ENCODE data around the gene C7orf33. TPM values are rescaled to one million over a fixed set of nuclear protein-coding genes. Genes with fewer than 3 reads are reported as not detected.

C7orf33 gene, protein sequence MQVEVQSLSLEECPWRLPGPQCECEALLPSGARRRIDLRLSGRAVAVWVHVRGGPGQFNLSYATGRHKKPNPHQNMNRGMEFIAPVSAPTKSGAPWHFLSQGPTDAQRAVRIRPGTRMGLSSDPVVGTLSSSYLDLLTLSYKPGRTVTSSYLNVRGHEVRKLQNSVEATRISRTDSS
- not detected for polyA plus RNA-seq
- long read RNA-seq, donor 1: 0 reads
- long read RNA-seq, donor 2: 0 reads
- long read RNA-seq, donor 3: 0 reads
- long read RNA-seq, donor 4: 0 reads
- long read RNA-seq, donor 5: 0 reads
- long read RNA-seq, donor 6: 0 reads
- long read RNA-seq, donor 7: 0 reads
- long read RNA-seq, donor 8: 0 reads
- long read RNA-seq, donor 9: 0 reads
- long read RNA-seq, donor 10: 0 reads

- Histone ChIP-seq H3K4me1 (ENCODE audit: control insufficient read depth in 3 of 3, insufficient read depth in 2 of 3, low read depth in 1 of 3, low read length in 2 of 3) (no peaks in the 10 kb centered on the region), H3K9me3 (ENCODE audit: control insufficient read depth in 2 of 2, insufficient read depth in 1 of 2, low read depth in 1 of 2, low read length in 1 of 2) (no peaks in the 10 kb centered on the region), H3K4me3 (ENCODE audit: low read depth in 1 of 3, low read length in 3 of 3) (no peak within 1 kb of the TSS), H3K27ac (ENCODE audit: low read depth in 1 of 3, low read length in 2 of 3) (no peak within 1 kb of the TSS), H3K36me3 (ENCODE audit: control insufficient read depth in 3 of 3, insufficient read depth in 2 of 3, low read depth in 1 of 3, low read length in 3 of 3) (no peaks in the 10 kb centered on the region), H3K27me3 (ENCODE audit: control insufficient read depth in 3 of 3, insufficient read depth in 3 of 3, low read length in 3 of 3) (no peaks in the 10 kb centered on the region)
- DNase-seq (no peak), FAIRE-seq (no peak)
- WGBS, 3 donors: 80 to 84% (median 82%) methylated on average over 10 of the region's 10 CpGs
These were observed at the start of gene C7orf33 for GRCh38 chr7:148590471-148590870. Gene C7orf33, plus strand, starts transcription at chr7:148590766. Its CDS starts 160 bp downstream, at chr7:148590926.

- WGBS, 3 donors: 78 to 83% (median 80%) methylated on average over 6 of the region's 6 CpGs
- Histone ChIP-seq H3K27me3 (ENCODE audit: control insufficient read depth in 3 of 3, insufficient read depth in 3 of 3, low read length in 3 of 3) (no peaks in the 10 kb centered on the region), H3K36me3 (ENCODE audit: control insufficient read depth in 3 of 3, insufficient read depth in 2 of 3, low read depth in 1 of 3, low read length in 3 of 3) (no peaks in the 10 kb centered on the region), H3K4me1 (ENCODE audit: control insufficient read depth in 3 of 3, insufficient read depth in 2 of 3, low read depth in 1 of 3, low read length in 2 of 3) (no peaks in the 10 kb centered on the region), H3K9me3 (ENCODE audit: control insufficient read depth in 2 of 2, insufficient read depth in 1 of 2, low read depth in 1 of 2, low read length in 1 of 2) (no peaks in the 10 kb centered on the region), H3K27ac (ENCODE audit: low read depth in 1 of 3, low read length in 2 of 3) (no peak overlapping the region), H3K4me3 (ENCODE audit: low read depth in 1 of 3, low read length in 3 of 3) (no peak overlapping the region)
- no peak for FAIRE-seq
- no peak for DNase-seq
These were observed 48.6 kb upstream of the C7orf33 start for GRCh38 chr7:148541891-148542504.

DNA sequence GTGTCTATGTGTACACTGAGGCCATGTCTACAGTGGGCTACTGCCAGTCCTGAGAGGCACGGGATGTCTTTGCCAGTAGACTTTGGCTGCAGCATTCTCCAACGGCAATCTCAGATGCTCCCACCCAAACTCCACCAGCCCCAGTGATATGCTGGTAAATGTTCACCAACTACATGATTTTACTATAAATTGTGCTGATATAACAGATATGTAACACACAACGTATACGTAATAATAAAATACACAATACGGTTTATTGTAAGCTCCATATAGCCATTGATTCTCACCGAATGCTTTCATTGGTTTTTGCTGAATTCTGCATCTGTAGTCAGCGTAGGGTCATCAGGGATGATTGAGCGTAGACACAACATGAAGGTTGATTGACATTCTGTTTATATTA, 47.3 kb upstream of the C7orf33 start:
- no peaks in the 10 kb centered on the region for H3K36me3 ChIP-seq (ENCODE audit: control insufficient read depth in 3 of 3, insufficient read depth in 2 of 3, low read depth in 1 of 3, low read length in 3 of 3)
- WGBS, 3 donors: 92 to 96% (median 96%) methylated on average over 8 of the region's 8 CpGs
- FAIRE-seq (no peak), DNase-seq (no peak)
- H3K27me3 ChIP-seq (ENCODE audit: control insufficient read depth in 3 of 3, insufficient read depth in 3 of 3, low read length in 3 of 3): no peaks in the 10 kb centered on the region
- H3K9me3 ChIP-seq (ENCODE audit: control insufficient read depth in 2 of 2, insufficient read depth in 1 of 2, low read depth in 1 of 2, low read length in 1 of 2): no peaks in the 10 kb centered on the region
- H3K4me1 ChIP-seq (ENCODE audit: control insufficient read depth in 3 of 3, insufficient read depth in 2 of 3, low read depth in 1 of 3, low read length in 2 of 3): no peaks in the 10 kb centered on the region
- H3K4me3 ChIP-seq (ENCODE audit: low read depth in 1 of 3, low read length in 3 of 3): no peak overlapping the region
- H3K27ac ChIP-seq (ENCODE audit: low read depth in 1 of 3, low read length in 2 of 3): no peak overlapping the region

- FAIRE-seq: no peak
- H3K27ac ChIP-seq (ENCODE audit: low read depth in 1 of 3, low read length in 2 of 3): no peak overlapping the region
- WGBS, 3 donors: 87 to 90% (median 90%) methylated on average over 6 of the region's 6 CpGs
These were observed 45.4 kb upstream of the C7orf33 start for GRCh38 chr7:148545172-148545571.

GRCh38 chr7:148545932-148546331, 44.6 kb upstream of the C7orf33 start:
- H3K4me3 ChIP-seq (ENCODE audit: low read depth in 1 of 3, low read length in 3 of 3): no peak overlapping the region
- no peaks in the 10 kb centered on the region for H3K9me3 ChIP-seq (ENCODE audit: control insufficient read depth in 2 of 2, insufficient read depth in 1 of 2, low read depth in 1 of 2, low read length in 1 of 2)
- H3K4me1 ChIP-seq (ENCODE audit: control insufficient read depth in 3 of 3, insufficient read depth in 2 of 3, low read depth in 1 of 3, low read length in 2 of 3): no peaks in the 10 kb centered on the region
- H3K27ac ChIP-seq (ENCODE audit: low read depth in 1 of 3, low read length in 2 of 3): no peak overlapping the region
- DNase-seq (no peak), FAIRE-seq (no peak)
- H3K36me3 ChIP-seq (ENCODE audit: control insufficient read depth in 3 of 3, insufficient read depth in 2 of 3, low read depth in 1 of 3, low read length in 3 of 3): no peaks in the 10 kb centered on the region
- WGBS, 3 donors: 78 to 90% (median 85%) methylated on average over 4 of the region's 4 CpGs
- H3K27me3 ChIP-seq (ENCODE audit: control insufficient read depth in 3 of 3, insufficient read depth in 3 of 3, low read length in 3 of 3): no peaks in the 10 kb centered on the region

More at GRCh38 chr7:148545172-148545571, 45.4 kb upstream of the C7orf33 start:
- H3K27me3 ChIP-seq (ENCODE audit: control insufficient read depth in 3 of 3, insufficient read depth in 3 of 3, low read length in 3 of 3): no peaks in the 10 kb centered on the region
- H3K4me3 ChIP-seq (ENCODE audit: low read depth in 1 of 3, low read length in 3 of 3): no peak overlapping the region
- DNase-seq: no peak
- H3K9me3 ChIP-seq (ENCODE audit: control insufficient read depth in 2 of 2, insufficient read depth in 1 of 2, low read depth in 1 of 2, low read length in 1 of 2): no peaks in the 10 kb centered on the region
- no peaks in the 10 kb centered on the region for H3K36me3 ChIP-seq (ENCODE audit: control insufficient read depth in 3 of 3, insufficient read depth in 2 of 3, low read depth in 1 of 3, low read length in 3 of 3)
- H3K4me1 ChIP-seq (ENCODE audit: control insufficient read depth in 3 of 3, insufficient read depth in 2 of 3, low read depth in 1 of 3, low read length in 2 of 3): no peaks in the 10 kb centered on the region

GRCh38 chr7:148546857-148547256, 43.7 kb upstream of the C7orf33 start:
- WGBS, 3 donors: 84 to 97% (median 89%) methylated on average over 8 of the region's 8 CpGs
- no peak for FAIRE-seq
- no peaks in the 10 kb centered on the region for H3K27me3 ChIP-seq (ENCODE audit: control insufficient read depth in 3 of 3, insufficient read depth in 3 of 3, low read length in 3 of 3)

DNA sequence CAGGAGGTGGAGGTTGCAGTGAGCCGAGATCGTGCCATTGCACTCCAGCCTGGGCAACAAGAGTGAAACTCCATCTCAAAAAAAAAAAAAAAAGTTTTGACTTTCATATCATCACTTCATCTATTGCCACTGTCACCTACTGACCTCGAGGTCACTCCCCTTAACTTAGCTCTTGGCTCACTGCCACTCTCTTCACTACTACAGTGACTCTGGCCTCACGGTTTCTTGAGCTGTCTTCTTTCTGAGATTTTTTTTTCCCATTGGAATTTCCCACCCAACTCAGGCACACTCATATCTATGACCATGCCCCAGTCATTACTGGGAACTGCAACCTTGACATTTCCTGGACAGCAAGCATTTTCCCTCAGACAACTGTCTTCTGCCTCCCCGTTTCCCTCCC, 42.6 kb upstream of the C7orf33 start:
- FAIRE-seq: no peak
- no peaks in the 10 kb centered on the region for H3K27me3 ChIP-seq (ENCODE audit: control insufficient read depth in 3 of 3, insufficient read depth in 3 of 3, low read length in 3 of 3)
- H3K4me1 ChIP-seq (ENCODE audit: control insufficient read depth in 3 of 3, insufficient read depth in 2 of 3, low read depth in 1 of 3, low read length in 2 of 3): no peaks in the 10 kb centered on the region
- no peaks in the 10 kb centered on the region for H3K36me3 ChIP-seq (ENCODE audit: control insufficient read depth in 3 of 3, insufficient read depth in 2 of 3, low read depth in 1 of 3, low read length in 3 of 3)
- no peak overlapping the region for H3K27ac ChIP-seq (ENCODE audit: low read depth in 1 of 3, low read length in 2 of 3)
- no peak overlapping the region for H3K4me3 ChIP-seq (ENCODE audit: low read depth in 1 of 3, low read length in 3 of 3)
- 44 to 71% (median 47%) methylated on average over 3 to 5 of the region's 5 CpGs for WGBS, 3 donors
- no peak for DNase-seq
- no peaks in the 10 kb centered on the region for H3K9me3 ChIP-seq (ENCODE audit: control insufficient read depth in 2 of 2, insufficient read depth in 1 of 2, low read depth in 1 of 2, low read length in 1 of 2)

More at GRCh38 chr7:148546857-148547256, 43.7 kb upstream of the C7orf33 start:
- H3K9me3 ChIP-seq (ENCODE audit: control insufficient read depth in 2 of 2, insufficient read depth in 1 of 2, low read depth in 1 of 2, low read length in 1 of 2): no peaks in the 10 kb centered on the region
- no peaks in the 10 kb centered on the region for H3K4me1 ChIP-seq (ENCODE audit: control insufficient read depth in 3 of 3, insufficient read depth in 2 of 3, low read depth in 1 of 3, low read length in 2 of 3)
- no peak overlapping the region for H3K4me3 ChIP-seq (ENCODE audit: low read depth in 1 of 3, low read length in 3 of 3)
- no peaks in the 10 kb centered on the region for H3K36me3 ChIP-seq (ENCODE audit: control insufficient read depth in 3 of 3, insufficient read depth in 2 of 3, low read depth in 1 of 3, low read length in 3 of 3)
- no peak overlapping the region for H3K27ac ChIP-seq (ENCODE audit: low read depth in 1 of 3, low read length in 2 of 3)
- no peak for DNase-seq

DNA sequence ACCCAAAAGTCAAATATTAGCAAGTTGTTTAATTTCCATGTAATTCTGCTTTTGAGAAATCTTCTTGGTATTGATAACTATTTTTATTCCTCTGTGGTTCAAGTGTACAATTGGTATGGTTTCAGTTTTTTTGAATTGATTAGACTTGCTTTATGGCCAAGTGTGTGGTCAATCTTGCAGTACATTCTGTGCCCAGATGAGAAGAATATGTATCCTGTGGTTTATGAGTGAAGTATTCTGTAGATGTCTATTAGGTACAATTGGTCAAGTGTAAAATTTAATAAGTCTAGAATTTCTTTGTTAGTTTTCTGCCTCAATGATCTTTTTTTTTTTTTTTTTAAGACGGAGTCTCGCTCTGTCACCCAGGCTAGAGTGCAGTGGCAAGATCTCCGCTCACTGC, 36.6 kb upstream of the C7orf33 start:
- Histone ChIP-seq H3K27ac (ENCODE audit: low read depth in 1 of 3, low read length in 2 of 3) (no peak overlapping the region), H3K4me1 (ENCODE audit: control insufficient read depth in 3 of 3, insufficient read depth in 2 of 3, low read depth in 1 of 3, low read length in 2 of 3) (no peaks in the 10 kb centered on the region), H3K9me3 (ENCODE audit: control insufficient read depth in 2 of 2, insufficient read depth in 1 of 2, low read depth in 1 of 2, low read length in 1 of 2) (no peaks in the 10 kb centered on the region), H3K4me3 (ENCODE audit: low read depth in 1 of 3, low read length in 3 of 3) (no peak overlapping the region), H3K36me3 (ENCODE audit: control insufficient read depth in 3 of 3, insufficient read depth in 2 of 3, low read depth in 1 of 3, low read length in 3 of 3) (no peaks in the 10 kb centered on the region), H3K27me3 (ENCODE audit: control insufficient read depth in 3 of 3, insufficient read depth in 3 of 3, low read length in 3 of 3) (peaks cover 0 to 2% (median 0%) of the 10 kb centered on the region in 3 donors)
- DNase-seq (no peak), FAIRE-seq (no peak)
- 78 to 97% (median 95%) methylated on average over 3 of the region's 3 CpGs for WGBS, 3 donors

Data from small intestine (tissue), 16 donors.